ENCODE measurements around the gene CACNA2D3.

- no peak for TF ChIP-seq EGR1 (IDR thresholded peaks at IDR 0.05; ENCODE audit: low read depth in 2 of 2)
- TF ChIP-seq CTCF (IDR thresholded peaks at IDR 0.05; ENCODE audit: low read depth, low read length, missing input control) = no peak
- TF ChIP-seq, protein P1, sequence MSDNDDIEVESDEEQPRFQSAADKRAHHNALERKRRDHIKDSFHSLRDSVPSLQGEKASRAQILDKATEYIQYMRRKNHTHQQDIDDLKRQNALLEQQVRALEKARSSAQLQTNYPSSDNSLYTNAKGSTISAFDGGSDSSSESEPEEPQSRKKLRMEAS (IDR thresholded peaks at IDR 0.05) = no peak
- no peak for TF ChIP-seq GABPA (IDR thresholded peaks at IDR 0.05 in 1 of 2, conservative IDR thresholded peaks at IDR 0.05 in 1 of 2)
- TF ChIP-seq ATF3 (IDR thresholded peaks at IDR 0.05) = no peak
- TF ChIP-seq NR2F2 (IDR thresholded peaks at IDR 0.05) = no peak
Observed at GRCh38 chr3:54126551-54126950, 4.2 kb downstream of the CACNA2D3 start.
